Hepatic stellate cell (primary cell): ENCODE data around the gene KHDC4.
"Not testable (repeated sequence)": the region's sequence is repeated elsewhere in the genome, so short reads cannot be mapped to it uniquely, and the experiment has no call there.

Experiments used
- DNase-seq: peaks from one replicate; pipeline ENCODE4 v3.0.0; 2011; ENCODE audit warnings: low spot score

KHDC4 gene

GRCh38 chr1:155940993-155941844 lies 7.0 kb upstream of the KHDC4 start, which contains the start of gene RXFP4:
Gene RXFP4, plus strand, starts transcription at chr1:155941638. Its CDS starts 72 bp downstream, at chr1:155941710.
- DNase-seq: peak; percentile 40

DNA sequence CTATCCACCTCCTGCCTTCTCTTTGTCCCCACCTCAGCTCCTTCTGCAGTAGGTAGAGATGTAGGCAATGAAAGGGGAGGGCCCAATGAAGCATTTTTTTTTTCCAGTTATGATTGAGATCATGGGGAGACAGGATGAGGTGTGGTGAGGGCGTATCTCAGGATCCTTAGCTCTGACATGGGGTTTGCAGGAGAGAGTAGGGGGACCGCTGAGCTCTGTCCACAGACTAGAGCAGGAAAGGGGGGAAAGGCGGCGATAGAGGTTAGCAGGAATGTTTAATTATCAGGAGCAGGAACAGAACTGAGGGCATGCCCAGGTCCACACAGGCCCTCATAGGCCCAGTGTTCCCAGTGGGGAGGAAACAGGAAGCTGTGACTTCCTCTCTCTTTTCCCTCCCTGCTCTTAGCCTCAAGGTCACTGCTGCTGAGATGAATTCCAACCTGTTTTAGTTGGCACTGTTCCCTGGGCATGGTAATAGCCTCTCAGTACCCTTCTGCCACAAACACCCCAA lies 6.3 kb upstream of the KHDC4 start:
- peak; percentile 58 for DNase-seq

DNA sequence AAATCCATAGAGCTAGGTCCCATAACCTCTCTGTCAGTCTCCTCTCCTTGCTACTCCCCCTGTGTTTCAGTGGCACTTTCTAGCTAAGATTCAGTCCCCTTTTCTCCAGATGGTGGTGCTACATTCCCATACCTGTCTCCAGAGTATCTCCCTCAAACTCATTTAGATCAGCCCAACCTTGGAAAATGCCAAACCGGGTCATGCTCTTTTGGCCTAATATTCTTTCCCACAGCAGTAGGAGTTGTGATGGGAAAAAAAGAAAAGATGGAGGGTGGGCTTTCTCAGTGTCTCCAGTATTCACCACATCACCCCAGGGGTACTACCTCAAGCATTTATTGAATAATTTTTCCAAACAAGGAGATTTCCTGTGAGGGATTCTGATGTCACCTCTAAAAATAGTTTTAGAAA lies 4.0 kb upstream of the KHDC4 start:
- peak; percentile 69 for DNase-seq

GRCh38 chr1:155934936-155935590 lies 850 bp upstream of the KHDC4 start:
- no peak for DNase-seq

DNA sequence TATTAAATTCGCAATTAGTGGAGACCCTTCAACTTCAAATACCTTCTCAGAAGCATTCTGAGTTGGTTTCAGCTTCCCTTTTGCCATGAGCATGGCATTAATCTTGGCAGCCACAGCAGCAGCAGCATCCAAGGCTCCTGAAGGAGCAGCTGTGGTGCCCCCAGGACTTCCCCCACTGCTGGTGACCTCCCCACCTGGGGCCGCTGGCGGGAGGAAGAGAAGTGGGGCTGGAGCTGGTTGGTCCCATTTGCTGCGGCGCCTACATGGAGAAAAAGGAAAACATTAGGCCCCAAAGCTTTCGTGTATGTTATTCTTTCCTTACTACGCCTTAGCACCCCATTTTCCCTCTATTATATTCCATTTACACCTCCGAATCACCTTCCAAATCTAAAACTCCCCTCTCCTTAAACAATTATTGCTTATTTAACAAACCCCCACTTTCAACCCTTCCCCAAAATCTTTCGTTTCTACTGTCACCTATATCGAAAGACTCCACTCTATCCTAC lies 569 bp downstream of the KHDC4 start:
- DNase-seq: no peak

DNA sequence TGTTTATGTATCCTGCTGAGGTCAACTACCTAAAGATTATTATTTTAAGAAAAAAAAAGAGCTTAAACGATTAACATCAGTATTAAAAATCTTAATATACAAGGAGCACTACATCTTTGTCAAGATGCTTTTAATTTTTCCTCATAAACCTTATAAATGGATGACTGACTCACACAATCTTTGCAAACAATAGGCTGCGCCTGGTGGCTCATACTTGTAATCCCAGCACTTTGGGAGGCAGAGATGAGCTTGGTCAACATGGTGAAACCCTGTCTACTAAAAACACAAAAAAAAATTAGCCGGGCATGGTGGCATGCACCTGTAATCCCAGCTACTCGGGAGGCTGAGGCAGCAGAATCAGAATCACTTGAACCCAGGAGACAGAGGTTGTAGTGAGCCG lies 1.7 kb downstream of the KHDC4 start:
- no peak for DNase-seq

DNA sequence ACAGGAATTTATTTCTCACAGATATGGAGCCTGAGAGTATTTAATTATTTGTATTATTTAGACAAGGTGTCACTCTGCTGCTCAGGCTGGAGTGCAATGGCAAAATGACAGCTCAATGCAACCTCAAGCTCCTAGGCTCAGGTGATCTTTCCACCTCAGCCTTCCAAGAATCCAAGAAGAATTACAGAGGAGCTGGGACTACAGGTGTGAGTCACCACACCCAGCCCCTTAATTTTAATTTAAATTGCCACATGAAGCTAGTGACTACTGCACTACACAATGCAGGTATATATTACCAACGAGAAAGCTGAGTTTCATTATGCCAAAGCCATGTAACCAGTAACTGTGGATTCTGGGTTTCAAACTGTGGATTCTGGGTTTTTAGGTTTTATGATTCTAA lies 2.1 kb downstream of the KHDC4 start:
- no peak for DNase-seq

DNA sequence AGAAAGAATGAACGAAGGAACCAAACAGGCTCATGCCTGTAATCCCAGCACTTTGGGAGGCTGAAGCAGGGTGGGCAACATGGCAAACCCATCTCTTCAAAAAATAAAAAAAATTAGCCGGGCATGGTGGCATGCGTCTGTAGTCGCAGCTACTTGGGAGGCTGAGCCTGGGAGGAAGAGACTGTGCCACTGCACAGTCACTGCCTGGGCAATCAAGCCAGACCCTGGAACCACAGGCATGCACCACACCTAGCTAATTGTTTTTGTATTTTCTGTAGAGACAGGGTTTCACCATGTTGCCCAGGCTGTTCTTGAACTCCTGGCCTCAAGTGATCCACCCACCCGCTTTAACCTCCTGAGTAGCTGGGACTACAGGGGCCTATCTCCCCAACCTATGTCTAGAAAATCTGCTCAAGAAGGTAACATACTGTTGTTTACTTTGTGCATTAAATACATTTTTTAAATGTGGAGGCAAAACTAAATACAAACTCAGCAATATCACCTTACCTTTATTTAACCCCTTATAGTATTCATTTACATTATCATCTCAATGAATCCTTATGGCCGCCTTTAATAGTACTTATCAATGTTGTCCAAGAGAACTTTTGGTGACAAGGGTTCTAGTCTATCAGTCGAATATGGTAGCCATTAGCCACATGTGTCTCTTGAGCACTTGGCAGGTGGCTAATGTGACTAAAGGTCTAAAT lies 2.7 kb downstream of the KHDC4 start:
- DNase-seq: no peak

- DNase-seq: not testable (repeated sequence)
These were observed 3.5 kb downstream of the KHDC4 start for GRCh38 chr1:155930725-155931124.

DNA sequence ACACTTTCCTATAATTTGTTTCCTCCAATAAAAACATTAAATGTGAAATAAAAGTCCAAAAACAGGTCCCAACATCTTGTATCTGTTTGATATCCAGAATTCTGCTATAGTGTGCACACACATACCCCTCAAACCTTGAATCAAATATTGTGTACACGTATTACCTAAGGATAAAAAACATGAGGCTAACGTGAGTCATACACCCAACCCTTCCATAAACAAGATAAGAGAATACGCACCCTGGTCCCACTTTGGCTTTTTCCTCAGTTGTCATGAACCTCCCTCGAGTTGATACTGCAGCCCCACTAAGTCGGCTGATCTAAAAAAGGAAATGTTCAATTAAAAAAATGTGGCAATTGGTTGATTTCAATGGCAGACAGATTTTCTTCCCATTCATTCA lies 5.2 kb downstream of the KHDC4 start:
- no peak for DNase-seq

GRCh38 chr1:155925506-155925905 lies 8.7 kb downstream of the KHDC4 start:
- no peak for DNase-seq

DNA sequence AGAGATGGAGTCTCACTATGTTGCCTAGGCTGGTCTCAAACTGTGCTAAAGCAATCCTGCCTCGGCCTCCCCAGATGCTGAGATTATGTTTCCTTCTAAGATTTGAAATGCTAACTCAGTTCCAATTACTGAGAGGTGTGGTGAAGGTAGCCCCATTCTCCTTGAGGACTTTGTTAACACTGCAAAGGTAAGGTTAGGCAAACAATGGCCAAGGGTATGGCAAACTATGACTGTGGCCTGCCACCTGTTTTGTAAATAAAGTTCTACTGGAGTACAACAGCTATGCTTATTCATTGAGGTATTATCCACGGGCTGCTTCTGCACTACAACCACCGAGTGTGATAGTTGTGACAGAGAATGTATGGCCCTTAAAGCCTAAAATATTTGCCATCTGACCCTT lies 13.5 kb downstream of the KHDC4 start:
- DNase-seq: no peak

GRCh38 chr1:155919801-155920200 lies 14.4 kb downstream of the KHDC4 start:
- no peak for DNase-seq

DNA sequence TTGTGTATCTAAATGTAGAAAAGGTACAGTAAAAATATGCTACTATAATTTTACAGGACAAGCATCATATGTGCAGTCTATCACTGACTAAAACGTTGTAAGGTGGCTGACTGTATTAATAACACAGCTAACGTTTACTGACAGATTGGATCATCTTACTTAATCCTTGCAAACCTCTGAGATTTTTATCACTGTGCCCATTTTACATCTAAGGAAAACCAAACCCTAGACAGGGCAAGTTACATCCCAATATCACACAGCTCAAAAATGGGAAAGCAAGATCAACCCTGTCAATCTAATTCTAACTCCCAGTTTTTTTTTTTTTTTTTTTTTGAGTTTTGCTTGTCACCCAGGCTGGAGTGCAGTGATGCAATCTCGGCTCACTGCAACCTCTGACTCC lies 15.6 kb downstream of the KHDC4 start:
- no peak for DNase-seq

DNA sequence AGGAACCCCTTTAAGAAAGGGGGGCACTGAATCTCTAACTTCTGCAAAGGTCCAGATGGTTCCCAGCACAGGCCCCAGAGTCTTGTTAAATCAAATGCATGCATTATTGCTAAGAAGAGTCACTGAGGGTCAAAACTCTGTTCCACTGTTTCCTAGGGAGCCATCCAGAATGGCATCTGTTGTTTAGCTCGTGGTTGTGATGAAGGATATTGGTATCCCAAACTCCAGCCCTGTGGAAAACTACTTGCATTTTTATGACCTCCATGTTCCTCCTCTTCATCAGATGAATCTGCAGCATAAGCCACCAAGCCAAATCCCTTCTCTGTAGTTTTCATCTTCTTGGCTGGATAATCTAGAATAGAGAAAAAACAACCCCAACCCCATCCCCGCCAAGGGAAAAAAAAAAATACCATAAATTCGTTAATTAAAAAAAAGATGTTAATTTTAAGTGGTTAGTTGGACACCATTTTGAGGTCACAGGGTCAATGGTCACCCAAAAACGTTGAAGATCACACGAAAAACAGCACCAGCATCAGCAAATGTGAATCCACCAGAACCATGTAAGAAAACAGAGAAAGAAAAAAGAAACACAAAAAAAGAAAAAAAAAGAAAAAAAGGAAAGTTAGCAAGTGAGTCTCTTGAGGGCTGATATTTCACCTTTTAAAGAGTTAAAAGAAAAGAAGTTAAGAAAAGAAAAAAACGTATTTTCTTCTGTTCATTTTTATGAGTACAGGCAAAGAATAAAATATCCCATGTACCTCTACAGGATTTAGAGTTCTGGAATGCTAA lies 20.1 kb downstream of the KHDC4 start:
- DNase-seq: no peak

GRCh38 chr1:155912056-155912536 lies 22.1 kb downstream of the KHDC4 start:
- DNase-seq: no peak

GRCh38 chr1:155911156-155912055 lies 22.8 kb downstream of the KHDC4 start, which contains the start of gene RIT1:
Gene RIT1, minus strand, starts transcription at chr1:155911349. Its CDS starts 588 bp downstream, at chr1:155910761.
- peak; percentile 82 for DNase-seq

- DNase-seq: no peak
These were observed 23.5 kb downstream of the KHDC4 start for GRCh38 chr1:155910621-155911121.

DNA sequence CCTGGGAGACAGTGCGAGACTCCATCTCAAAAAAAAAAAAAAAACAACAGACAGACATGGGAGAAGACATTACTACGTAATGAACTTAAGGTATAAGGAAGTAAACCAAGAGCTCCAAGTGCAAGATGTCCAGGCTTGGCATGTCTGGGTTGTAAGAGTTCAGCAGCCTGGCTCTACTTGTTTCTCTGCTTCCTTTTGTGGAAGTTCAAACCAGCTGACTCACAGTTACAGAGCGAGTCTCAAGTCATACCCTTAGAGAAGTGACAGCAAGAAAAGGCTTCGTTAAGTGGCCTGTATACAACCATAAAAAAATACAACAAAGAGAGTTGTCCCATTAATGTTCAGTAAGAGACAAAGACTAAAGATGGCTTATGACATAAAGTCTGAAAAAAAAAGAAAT lies 24.3 kb downstream of the KHDC4 start:
- no peak for DNase-seq

- DNase-seq: no peak
These were observed 30.0 kb downstream of the KHDC4 start for GRCh38 chr1:155904261-155904660.
